Measurements from ENCODE around the gene KCTD7. TPM values are rescaled to one million over a fixed set of nuclear protein-coding genes. Genes with fewer than 3 reads are reported as not detected.
"Not testable (repeated sequence)": the region's sequence is repeated elsewhere in the genome, so short reads cannot be mapped to it uniquely, and the experiment has no call there.

The KCTD7 gene
- total and polyA plus RNA-seq, 9 donors: 13.4 to 28.5 (median 22.0) TPM

DNA sequence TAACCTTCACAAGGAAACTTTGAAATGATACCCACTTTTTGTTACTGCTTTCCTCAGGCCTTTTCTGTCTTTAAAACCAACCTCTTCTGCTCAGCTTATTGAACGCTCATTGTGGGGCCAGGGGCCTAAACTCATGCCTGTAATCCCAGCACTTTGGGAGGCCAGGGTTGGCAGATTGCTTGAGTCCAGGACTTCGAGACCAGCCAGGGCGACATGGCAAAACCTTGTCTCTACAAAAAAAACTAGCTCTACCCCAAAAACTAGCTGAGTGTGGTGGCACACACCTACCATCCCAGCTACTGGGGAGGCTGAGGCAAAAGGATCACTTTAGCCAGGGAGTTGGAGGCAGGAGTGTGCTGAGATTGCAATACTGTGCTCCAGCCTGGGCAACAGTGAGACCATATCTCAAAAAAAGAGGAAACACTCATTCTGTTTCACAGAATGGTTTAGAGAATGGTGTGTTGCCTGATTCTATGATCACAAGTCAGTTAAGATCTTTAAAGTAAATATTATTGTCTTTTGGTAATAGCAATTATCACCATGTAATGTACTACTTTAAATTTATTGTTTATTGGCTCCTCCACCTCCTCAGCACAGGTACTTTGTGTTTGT lies 51.1 kb downstream of the KCTD7 start:
- no peaks in the 10 kb centered on the region for H3K9me3 ChIP-seq
- H3K4me3 ChIP-seq: no peak overlapping the region
- no peaks in the 10 kb centered on the region for H3K36me3 ChIP-seq
- intact Hi-C loops (cut with DNase I): loop anchor here in 2 of 4 donors (5.0 kb wide), 1 partner anchor 63 kb away; the partner anchor contains the start of gene RABGEF1 (in 2 of the 2)
- H3K27me3 ChIP-seq: no peaks in the 10 kb centered on the region
- DNase-seq: no peak
- peaks cover 3% of the 10 kb centered on the region for H3K4me1 ChIP-seq (ENCODE audit: insufficient read depth)
- TF ChIP-seq, protein P1, sequence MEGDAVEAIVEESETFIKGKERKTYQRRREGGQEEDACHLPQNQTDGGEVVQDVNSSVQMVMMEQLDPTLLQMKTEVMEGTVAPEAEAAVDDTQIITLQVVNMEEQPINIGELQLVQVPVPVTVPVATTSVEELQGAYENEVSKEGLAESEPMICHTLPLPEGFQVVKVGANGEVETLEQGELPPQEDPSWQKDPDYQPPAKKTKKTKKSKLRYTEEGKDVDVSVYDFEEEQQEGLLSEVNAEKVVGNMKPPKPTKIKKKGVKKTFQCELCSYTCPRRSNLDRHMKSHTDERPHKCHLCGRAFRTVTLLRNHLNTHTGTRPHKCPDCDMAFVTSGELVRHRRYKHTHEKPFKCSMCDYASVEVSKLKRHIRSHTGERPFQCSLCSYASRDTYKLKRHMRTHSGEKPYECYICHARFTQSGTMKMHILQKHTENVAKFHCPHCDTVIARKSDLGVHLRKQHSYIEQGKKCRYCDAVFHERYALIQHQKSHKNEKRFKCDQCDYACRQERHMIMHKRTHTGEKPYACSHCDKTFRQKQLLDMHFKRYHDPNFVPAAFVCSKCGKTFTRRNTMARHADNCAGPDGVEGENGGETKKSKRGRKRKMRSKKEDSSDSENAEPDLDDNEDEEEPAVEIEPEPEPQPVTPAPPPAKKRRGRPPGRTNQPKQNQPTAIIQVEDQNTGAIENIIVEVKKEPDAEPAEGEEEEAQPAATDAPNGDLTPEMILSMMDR (IDR thresholded peaks at IDR 0.05): no peak
- TF ChIP-seq POLR2A (IDR thresholded peaks at IDR 0.05) (no peak), EP300 (IDR thresholded peaks at IDR 0.05) (no peak)
- H3K27ac ChIP-seq: no peak overlapping the region
- 91 to 94% (median 93%) methylated on average over 3 of the region's 3 CpGs for WGBS, 3 donors

DNA sequence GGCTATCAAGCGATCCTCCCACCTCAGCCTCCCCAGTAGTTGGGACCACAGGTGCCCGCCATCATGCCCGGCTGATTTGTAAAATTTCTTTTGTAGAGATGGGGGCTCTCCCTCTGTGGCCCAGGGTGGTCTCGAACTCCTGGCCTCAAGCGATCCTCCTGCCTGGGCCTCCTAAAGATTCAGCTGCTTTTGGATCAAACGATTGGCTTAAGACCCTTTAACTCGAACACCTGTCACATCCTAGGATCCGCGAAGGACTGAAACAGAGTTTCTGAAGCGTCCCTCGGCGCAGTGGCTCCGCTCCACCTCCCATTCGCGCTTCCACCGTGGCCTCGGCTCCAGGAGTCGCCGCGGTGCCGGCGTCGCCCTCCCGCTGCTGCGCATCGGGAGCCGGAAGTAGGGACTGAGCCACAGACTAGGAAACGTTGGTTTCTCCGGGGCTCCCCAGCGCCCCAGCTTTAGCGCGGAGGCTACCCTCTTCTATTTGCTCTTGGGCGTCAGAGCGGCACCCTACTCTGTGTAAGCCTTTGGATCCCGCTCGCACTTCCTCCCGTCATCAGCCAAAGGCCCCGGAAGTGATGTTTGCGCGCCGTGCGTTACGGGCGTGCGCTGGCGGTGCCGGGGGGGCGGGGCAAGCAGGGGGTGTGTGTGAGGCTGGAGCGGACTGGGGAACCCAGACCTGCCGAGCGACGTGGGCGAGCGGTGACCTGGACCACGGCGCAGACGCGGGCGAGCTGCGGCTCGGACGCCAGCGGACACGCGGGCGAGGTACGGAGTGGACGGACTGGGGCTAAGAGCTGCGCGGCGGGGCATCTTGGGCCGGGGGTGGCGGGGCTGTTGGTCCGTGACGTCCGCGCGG lies 53.0 kb downstream of the KCTD7 start:
- WGBS, 3 donors: 2 to 4% (median 3%) methylated on average over 62 to 78 of the region's 78 CpGs
- Histone ChIP-seq H3K27me3 (no peaks in the 10 kb centered on the region), H3K4me3 (peak overlapping the region; percentile 81), H3K9me3 (no peaks in the 10 kb centered on the region), H3K36me3 (no peaks in the 10 kb centered on the region), H3K4me1 (ENCODE audit: insufficient read depth) (peaks cover 4% of the 10 kb centered on the region), H3K27ac (peak overlapping the region; percentile 89 to 91)
- TF ChIP-seq, protein P1 (IDR thresholded peaks at IDR 0.05): no peak
- TF ChIP-seq POLR2A (IDR thresholded peaks at IDR 0.05): peak; percentile 97
- no peak for TF ChIP-seq EP300 (IDR thresholded peaks at IDR 0.05)
- intact Hi-C loops (cut with DNase I): loop anchor here in 2 of 4 donors (5.0 kb wide), 1 partner anchor 61 kb away; the partner anchor contains the start of gene RABGEF1 (in 2 of the 2)
- DNase-seq: peak; percentile 97 to 98 (median 97)

DNA sequence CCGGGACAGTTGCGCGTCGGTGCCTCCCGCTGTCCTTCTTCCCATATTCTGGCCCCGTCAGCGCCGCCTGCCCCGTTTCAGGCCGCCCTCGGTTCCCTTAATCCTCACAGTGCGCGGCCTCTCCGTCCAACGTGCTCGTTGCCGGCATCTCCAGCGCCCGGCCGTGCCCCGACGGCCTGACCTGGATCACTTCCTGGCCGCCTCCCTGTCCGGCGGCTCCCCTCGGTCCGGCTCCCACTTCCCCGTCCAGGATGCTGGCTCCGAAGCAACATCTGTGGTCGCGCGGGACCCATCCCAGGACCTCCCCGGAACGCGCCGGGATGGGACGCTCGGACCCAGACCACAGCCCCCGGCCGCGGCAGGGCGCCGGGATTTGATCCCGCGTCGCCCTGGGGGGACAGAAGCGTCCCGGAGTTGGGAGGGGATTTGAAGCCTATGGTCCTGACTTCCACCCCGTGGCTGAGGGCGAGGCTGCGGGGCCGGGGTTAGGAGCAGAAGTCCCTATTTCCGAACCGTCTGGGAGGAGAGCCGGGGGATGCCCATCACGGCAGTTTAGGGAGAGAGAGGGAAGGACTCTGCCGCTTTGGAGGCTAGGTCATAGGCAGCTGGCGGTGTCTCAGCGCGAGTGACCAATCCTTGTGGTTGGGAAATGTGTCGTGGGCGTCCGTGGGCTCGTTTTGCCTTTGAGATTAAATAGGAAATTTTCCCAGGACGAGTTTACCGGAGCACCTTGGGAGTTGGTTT lies 53.8 kb downstream of the KCTD7 start:
- H3K27me3 ChIP-seq: no peaks in the 10 kb centered on the region
- TF ChIP-seq, protein P1 (IDR thresholded peaks at IDR 0.05): no peak
- TF ChIP-seq EP300 (IDR thresholded peaks at IDR 0.05): no peak
- TF ChIP-seq POLR2A (IDR thresholded peaks at IDR 0.05): no peak
- intact Hi-C loops (cut with DNase I): loop anchor here in 2 of 4 donors (5.0 kb wide), 1 partner anchor 60 kb away; the partner anchor contains the start of gene RABGEF1 (in 2 of the 2)
- 1 to 2% (median 1%) methylated on average over 46 to 66 of the region's 66 CpGs for WGBS, 3 donors
- peak in 2 of 5 donors; percentile 42 to 68 for DNase-seq
- no peaks in the 10 kb centered on the region for H3K9me3 ChIP-seq
- no peaks in the 10 kb centered on the region for H3K36me3 ChIP-seq
- H3K4me3 ChIP-seq: peak overlapping the region; percentile 81
- H3K4me1 ChIP-seq (ENCODE audit: insufficient read depth): peaks cover 4% of the 10 kb centered on the region
- H3K27ac ChIP-seq: peak overlapping the region; percentile 19 to 89

DNA sequence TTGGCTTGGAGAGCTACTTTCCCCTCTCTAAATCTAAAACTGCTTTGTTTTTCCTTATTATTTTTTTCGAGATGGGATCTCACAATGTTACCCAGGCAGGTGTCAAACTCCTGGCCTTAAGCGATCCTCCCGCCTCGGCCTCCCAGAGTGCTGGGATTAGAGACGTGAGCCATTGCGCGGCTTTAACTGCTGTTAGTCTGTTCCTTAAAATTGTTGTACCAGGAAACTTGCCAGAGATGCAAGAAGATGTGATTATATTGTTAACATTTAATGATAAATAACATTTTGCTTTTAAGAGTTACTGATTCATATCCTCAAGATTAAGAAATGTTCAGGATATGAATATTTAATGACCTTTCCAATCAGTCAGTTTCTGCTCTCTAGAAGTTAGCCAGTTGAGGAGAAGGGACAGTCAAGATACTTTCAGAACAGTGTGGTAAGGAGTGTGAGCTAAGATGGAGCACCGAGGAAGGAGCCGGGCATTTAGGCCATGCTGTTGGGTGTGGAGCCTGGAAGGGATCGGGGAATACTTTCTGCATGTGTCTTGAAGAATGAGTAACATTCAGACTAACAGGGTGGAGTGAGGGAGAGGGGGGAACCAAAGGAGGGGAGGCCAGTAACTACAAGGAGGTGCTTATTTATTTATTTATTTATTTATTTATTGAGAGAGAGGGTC lies 54.6 kb downstream of the KCTD7 start:
- not testable (repeated sequence) for H3K4me1 ChIP-seq (ENCODE audit: insufficient read depth); H3K27ac ChIP-seq; H3K9me3 ChIP-seq; H3K27me3 ChIP-seq; H3K36me3 ChIP-seq; DNase-seq
- H3K4me3 ChIP-seq: peak overlapping the region; percentile 81
- 53 to 64% (median 58%) methylated on average over 10 of the region's 10 CpGs for WGBS, 3 donors
- intact Hi-C loops (cut with DNase I): loop anchor here in 2 of 4 donors (5.0 kb wide), 1 partner anchor 59 kb away; the partner anchor contains the start of gene RABGEF1 (in 2 of the 2)
